Measurements from ENCODE around the gene OR5AR1.
"Not testable (repeated sequence)": the region's sequence is repeated elsewhere in the genome, so short reads cannot be mapped to it uniquely, and the experiment has no call there.

The OR5AR1 gene

DNA sequence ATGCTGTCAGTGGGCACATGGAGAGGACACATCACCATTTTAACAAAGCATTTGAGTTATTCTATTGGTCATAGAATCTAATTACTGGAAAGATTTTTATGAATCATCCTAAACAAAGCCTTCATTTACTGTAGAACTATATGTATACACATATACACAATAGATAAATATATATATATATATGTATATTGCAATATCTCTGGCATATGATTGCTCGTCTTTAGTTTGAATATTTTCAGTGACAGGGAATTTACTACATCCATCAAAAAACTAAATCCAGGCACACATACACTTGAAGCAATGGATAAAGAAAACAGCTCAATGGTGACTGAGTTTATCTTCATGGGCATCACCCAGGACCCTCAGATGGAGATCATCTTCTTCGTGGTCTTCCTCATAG lies at the start of gene OR5AR1:
TSS of gene OR5AR1 (plus strand) at position 301 of the 400 bp plus-strand sequence. CDS start at position 301, 0 bp downstream.
- H3K4me3 ChIP-seq (ENCODE audit: low read depth, low read length) = no peak within 1 kb of the TSS

DNA sequence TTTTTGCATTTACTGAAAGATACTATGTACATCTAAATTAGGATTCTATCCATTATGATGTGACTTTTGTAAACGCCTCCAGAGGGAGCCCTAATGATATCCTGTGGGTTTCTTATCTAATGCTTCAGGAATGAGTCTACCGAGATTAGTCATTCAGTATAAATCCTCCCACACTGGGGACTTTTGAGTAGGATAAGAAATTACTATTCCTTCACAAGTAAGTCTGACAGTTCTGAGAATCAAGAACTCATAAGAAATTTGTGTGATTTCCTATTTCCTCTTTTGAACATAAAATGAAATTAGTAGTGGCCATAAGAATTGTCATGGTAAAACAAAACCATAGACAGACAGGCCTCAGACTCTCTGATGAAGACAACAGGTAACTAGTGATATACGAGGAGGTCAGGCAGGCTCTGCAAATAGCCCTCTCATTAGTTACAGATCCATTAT lies 38.8 kb upstream of the OR5AR1 start:
- no peak overlapping the region for H3K4me3 ChIP-seq (ENCODE audit: low read depth, low read length)

DNA sequence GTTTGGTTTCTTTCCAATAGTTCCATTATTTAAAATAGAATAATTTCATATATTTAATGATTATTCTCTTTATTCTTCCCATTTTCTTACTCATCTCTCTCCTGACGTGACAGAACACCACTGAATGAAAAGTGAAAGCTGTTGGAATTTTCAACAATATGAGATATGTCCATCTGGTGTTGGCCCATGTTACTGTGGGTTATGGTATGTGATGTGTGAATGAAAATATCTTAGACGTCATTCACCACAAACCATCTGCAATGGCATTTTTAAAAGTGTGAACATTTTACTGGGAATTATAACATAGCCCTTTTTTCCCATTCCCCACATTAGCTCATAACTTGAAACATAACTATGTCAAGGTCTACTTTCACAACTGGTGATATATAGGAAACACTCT lies 37.5 kb upstream of the OR5AR1 start:
- no peak overlapping the region for H3K4me3 ChIP-seq (ENCODE audit: low read depth, low read length)

DNA sequence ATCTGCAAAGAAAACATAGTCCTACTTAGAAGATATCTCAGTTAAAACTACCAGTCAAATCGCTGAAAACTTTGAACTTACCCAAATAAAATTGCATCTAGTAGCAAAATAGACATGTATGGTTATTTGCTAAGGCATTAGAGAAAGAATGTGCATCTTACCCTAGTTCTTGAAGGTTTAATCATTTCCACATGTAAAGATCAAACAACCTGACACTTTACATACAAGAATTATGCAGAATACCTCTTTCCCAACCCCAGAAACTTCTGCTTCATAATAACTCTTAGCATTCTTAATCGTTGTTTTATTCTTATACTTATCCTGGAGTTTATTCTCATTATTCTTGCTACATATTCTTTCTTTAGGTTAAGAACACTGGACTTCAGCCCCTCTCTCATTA lies 31.2 kb upstream of the OR5AR1 start:
- H3K4me3 ChIP-seq (ENCODE audit: low read depth, low read length) = no peak overlapping the region

DNA sequence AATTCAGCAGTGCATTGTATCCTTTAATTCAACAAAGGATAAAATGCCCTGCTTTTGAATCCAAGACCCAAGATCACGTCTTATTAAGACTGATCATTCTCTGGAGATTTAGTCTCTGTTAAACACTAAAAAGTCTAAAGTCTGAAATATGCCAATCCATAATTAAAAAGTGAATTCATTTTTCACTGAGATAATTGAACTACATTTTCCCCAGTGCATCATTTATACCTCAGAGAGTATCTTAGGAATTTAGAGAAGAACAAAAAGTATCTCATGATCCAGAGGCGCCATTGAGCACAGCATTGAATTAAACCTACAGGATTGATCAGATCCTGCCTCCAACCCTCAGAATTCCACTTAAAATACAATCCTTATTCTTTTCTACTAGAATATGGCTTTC lies 26.6 kb upstream of the OR5AR1 start:
- no peak overlapping the region for H3K4me3 ChIP-seq (ENCODE audit: low read depth, low read length)

DNA sequence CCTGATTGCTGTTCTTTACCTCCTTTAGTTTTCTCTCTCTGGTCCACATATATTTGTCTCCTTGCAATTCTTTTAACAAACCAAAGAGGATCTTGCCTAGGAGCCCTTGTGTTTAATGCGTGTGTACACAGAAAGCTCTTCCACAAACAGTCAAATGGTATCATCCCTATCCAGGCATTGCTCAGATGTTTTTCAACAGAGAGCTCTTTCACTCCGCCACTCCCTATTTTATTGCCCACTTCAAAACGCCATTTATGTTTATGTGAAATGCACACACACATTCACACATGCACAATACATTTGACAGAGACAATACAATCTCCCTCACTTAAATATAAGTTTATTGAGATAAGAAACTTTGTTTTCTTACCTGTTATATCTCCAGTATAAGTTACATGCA lies 26.0 kb upstream of the OR5AR1 start:
- H3K4me3 ChIP-seq (ENCODE audit: low read depth, low read length) = no peak overlapping the region

DNA sequence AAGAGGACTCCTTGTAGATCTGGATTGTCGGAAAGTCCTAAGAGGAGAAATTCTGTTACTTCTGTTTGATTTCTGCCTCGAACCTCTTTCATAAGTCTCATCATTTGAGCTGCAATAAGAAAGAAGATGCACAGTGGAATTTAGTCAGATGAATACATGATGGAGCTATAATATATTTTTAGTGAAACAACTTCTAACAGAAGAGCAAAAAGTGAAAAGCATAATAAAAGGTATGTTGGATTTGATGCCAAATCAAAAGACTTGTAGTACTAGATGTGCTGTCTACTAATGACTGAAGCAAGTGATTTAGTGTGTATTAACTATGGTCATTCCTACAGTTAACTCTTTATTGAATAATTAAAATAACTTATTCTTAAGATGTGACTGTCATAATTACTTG lies 21.1 kb upstream of the OR5AR1 start, which contains the start of gene OR5AP2:
TSS of gene OR5AP2 (minus strand) at position 101 of the 400 bp plus-strand sequence. CDS start at position 101, 0 bp downstream.
- no peak within 1 kb of the TSS for H3K4me3 ChIP-seq (ENCODE audit: low read depth, low read length)

DNA sequence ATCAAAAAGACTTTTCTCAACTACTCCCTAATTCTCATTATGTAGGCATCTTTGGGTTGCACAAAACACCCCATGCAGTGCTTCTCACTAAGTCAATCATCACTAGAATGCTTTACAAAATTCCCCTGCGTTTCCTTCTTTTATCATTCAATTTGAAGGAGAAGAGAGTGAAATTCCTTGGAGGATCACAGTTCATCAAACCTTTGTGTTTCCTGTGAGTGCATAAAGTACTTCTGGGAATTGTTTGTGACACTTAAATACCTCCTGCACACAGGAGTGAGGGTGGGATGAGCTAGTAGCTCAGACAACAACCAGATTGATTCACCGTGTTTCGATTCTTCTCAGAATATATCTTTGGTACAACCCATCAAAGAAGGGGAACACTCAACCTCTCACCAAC lies 3.7 kb upstream of the OR5AR1 start:
- H3K4me3 ChIP-seq (ENCODE audit: low read depth, low read length) = no peak overlapping the region

DNA sequence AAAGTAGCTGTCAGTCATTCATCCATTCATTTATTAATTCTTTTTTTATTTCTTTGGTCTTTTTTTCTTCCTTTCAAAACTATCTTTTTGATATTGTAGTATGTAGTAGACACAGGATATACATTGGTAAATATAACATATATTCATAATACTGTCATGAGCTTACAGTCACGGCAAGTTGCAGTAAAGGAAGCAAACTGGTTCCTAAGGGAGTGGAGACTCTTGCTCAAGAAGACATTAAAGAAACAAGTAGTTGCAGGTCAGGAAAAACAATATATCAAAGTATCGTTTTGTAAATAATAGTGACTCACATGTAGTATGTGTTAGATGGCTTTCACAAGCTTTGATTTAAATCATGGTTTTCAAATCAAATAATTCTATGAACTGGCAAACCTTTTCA lies 7.5 kb downstream of the OR5AR1 start:
- no peak overlapping the region for H3K4me3 ChIP-seq (ENCODE audit: low read depth, low read length)

DNA sequence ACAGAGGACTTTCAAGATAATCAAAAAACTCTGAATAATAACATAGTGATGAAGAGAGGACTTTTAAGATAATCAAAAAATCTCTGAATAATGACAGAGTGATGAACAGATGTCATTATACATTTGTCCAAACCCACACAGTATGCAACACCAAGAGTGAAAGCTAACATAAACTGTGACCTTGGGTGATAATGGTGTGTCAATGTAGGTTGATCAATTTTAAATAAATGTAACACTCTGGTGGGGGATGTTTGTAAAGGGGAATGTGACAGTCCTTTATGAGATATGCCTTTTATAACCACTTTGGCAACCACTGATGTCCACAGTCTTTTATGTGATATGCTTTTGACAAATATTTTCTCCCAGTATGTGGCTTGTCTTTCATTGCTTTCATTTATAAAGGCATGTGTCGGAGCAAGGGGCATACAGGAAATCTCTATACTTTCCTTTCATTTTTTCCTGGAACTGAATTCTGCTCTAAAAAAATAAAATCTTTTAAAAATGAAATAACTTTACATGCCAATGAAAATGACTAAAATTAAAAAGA lies 25.1 kb downstream of the OR5AR1 start:
- no peak overlapping the region for H3K4me3 ChIP-seq (ENCODE audit: low read depth, low read length)

DNA sequence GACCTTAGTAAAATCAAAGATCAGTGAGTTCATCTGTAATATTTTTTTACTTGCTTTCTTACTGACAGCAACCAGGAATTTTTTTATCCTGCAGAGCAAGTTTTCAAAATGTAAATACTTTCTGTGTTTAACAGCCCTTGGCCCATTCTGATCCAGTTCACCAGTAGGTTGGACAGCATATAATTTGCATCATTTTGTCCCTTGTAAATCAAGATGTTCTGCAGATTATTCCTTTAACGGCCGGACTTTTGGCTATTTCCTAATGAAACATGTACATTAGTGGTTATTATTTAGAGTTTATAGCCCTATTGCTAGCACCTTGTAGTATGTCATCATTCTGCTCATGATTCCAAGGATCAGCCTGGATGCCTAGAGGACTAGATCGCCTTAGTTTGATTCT lies 27.7 kb downstream of the OR5AR1 start:
- H3K4me3 ChIP-seq (ENCODE audit: low read depth, low read length) = not testable (repeated sequence)

DNA sequence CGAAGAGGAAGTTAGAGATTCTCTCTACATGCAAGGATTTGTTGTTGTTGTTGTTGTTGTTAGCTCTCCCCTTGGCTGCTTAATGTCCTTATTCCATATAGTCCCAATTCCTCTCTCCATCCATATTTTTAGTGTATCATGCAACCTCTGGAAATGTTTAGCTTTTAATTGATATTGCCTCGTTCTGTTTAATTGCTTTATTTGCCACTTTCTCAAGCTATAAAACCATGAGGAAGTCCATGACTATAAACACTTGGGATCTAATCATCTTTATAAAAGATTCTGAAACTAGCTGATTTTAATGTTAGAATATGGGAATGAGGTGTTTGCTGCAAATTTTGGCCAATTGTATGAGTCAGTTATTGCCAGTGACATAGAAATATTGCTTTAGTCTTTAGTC lies 29.9 kb downstream of the OR5AR1 start:
- H3K4me3 ChIP-seq (ENCODE audit: low read depth, low read length) = no peak overlapping the region

DNA sequence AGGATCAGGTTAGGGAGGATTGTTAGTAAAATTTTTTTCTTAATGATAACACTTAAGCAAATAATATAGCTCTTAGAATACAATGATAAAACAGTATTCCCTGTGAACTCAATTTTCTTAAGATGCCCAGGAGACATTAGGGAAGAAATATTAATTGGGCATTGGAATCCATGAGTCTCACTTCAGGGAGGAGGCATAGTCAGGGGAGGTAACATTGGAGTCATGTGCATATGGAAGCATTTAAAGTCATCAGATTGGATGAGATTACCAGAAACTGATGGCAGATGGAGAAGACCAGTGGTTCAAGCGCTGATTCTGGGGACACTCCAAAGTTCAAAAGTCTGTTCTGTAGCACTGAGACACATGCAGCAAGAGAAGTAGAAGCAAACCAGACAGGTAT lies 35.3 kb downstream of the OR5AR1 start, which contains the start of gene OR9G1:
TSS of gene OR9G1 (plus strand) at position 301 of the 400 bp plus-strand sequence. CDS start 1,293 bp downstream, outside the sequence.
- no peak within 1 kb of the TSS for H3K4me3 ChIP-seq (ENCODE audit: low read depth, low read length)

DNA sequence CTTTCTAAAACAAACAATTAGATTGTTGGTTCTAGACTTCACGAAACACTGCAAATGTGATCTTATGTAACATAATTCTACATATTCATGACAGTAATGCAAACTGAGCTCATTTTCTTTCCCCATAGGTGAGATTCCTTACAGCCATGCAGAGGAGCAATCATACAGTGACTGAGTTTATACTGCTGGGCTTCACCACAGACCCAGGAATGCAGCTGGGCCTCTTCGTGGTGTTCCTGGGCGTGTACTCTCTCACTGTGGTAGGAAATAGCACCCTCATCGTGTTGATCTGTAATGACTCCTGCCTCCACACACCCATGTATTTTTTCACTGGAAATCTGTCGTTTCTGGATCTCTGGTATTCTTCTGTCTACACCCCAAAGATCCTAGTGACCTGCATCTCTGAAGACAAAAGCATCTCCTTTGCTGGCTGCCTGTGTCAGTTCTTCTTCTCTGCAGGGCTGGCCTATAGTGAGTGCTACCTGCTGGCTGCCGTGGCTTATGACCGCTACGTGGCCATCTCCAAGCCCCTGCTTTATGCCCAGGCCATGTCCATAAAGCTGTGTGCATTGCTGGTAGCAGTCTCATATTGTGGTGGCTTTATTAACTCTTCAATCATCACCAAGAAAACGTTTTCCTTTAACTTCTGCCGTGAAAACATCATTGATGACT lies 36.9 kb downstream of the OR5AR1 start:
- no peak overlapping the region for H3K4me3 ChIP-seq (ENCODE audit: low read depth, low read length)

DNA sequence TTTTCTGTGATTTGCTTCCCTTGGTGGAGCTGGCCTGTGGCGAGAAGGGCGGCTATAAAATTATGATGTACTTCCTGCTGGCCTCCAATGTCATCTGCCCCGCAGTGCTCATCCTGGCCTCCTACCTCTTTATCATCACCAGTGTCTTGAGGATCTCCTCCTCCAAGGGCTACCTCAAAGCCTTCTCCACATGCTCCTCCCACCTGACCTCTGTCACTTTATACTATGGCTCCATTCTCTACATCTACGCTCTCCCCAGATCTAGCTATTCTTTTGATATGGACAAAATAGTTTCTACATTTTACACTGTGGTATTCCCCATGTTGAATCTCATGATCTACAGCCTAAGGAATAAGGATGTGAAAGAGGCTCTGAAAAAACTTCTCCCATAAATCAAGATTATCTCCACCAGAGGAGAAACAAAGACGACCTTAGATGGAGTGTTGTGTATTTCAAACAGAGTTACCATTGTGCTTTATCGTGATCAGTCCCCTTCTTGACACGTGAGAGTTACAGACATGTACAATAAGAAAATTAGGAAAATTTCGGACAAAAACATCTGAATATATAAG lies 37.5 kb downstream of the OR5AR1 start:
- no peak overlapping the region for H3K4me3 ChIP-seq (ENCODE audit: low read depth, low read length)

DNA sequence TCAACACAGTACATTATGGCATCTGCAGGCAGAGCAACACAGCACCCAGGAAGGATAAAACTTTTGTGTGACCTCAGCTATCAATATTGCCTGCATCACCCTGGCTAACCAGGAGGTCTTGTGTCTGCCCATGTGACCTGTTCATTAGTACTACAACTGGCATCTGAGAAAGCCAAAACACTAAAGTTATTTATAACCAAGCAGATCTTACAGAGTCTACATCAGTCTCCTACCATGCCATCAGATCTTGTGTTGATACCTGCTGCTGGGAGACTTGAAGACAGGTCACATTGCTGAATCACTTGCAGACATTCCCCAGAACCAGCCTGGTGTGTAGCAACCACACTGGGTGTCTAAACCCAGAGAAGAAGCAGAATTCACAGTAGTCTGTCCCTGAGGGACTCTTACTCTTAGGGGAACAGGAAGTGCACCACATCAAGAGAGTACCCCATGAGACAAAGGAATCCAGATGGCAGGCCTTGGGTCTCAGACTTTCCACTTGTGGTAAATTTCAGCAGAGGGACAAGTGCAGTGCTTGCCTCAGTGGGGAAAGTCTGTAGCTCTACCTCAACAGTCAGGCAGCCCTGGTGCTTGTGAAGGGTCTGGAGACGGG lies 42.4 kb downstream of the OR5AR1 start:
- H3K4me3 ChIP-seq (ENCODE audit: low read depth, low read length) = no peak overlapping the region

DNA sequence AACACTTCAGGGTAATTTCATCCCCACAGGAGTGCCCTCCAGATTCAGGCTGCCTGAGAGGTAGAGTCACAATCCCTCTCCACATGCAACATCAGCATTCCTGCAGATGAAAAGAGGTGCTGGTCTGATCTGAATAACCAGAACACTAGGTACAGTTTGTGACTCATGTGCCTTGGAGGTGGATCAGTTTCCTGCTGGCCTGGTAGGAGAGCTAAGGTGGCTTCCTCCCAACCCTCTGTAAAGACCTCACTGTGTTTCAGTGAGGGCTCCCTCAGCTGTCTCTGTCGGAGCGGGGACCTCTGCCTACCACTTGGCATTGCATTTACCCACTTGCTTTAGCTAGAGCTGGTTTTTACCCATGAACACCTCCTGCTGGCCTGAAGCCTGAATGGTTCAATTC lies 43.0 kb downstream of the OR5AR1 start:
- H3K4me3 ChIP-seq (ENCODE audit: low read depth, low read length) = no peak overlapping the region

DNA sequence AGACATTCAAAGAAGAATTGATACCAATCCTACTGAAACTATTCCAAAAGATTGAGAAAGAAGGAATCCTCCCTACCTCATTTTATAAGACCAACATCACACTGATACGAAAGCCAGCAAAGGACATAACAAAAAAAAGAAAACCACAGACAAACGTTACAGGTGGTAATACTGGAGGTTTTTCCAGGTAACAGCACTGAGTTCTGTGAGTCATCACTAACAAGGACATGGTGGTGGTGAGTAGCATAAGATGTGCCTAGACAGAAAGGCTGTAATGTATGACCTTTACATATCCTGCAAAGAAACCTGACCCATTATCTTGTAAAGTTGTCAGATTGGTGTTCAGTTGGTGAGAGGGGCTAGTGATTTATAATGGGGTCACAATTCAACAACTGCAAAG lies 50.7 kb downstream of the OR5AR1 start:
- H3K4me3 ChIP-seq (ENCODE audit: low read depth, low read length) = no peak overlapping the region

Data from iPS-11a (cell line).